ENCODE data around the gene LTC4S.

The LTC4S gene

GRCh38 chr5:179804555-179804947 lies 10.8 kb downstream of the LTC4S start:
- Histone ChIP-seq H3K36me3 (ENCODE audit: control insufficient read depth in 5 of 5, insufficient read depth in 5 of 5, low read length in 5 of 5) (peaks cover 0 to 18% (median 14%) of the 10 kb centered on the region in 5 donors), H3K4me3 (ENCODE audit: low read depth in 1 of 5, low read length in 5 of 5) (peak overlapping the region in 4 of 5 donors; percentile 64 to 80 (median 74)), H3K9ac (ENCODE audit: low read length in 5 of 5) (peak overlapping the region in 3 of 5 donors; percentile 18 to 76 (median 73)), H3K4me1 (ENCODE audit: control insufficient read depth in 5 of 5, insufficient read depth in 5 of 5, low read length in 5 of 5) (peaks cover 1 to 41% (median 32%) of the 10 kb centered on the region in 5 donors), H3K27me3 (ENCODE audit: control insufficient read depth in 5 of 5, insufficient read depth in 4 of 5, low read length in 5 of 5) (no peaks in the 10 kb centered on the region), H3K27ac (ENCODE audit: low read depth, low read length) (peak overlapping the region; percentile 65), H3K9me3 (ENCODE audit: control insufficient read depth in 5 of 5, low read length in 5 of 5) (no peaks in the 10 kb centered on the region)

- Histone ChIP-seq H3K36me3 (ENCODE audit: control insufficient read depth in 5 of 5, insufficient read depth in 5 of 5, low read length in 5 of 5) (peaks cover 0 to 13% (median 9%) of the 10 kb centered on the region in 5 donors), H3K27ac (ENCODE audit: low read depth, low read length) (peak overlapping the region; percentile 65), H3K9ac (ENCODE audit: low read length in 5 of 5) (peak overlapping the region in 4 of 5 donors; percentile 18 to 81 (median 74)), H3K27me3 (ENCODE audit: control insufficient read depth in 5 of 5, insufficient read depth in 4 of 5, low read length in 5 of 5) (no peaks in the 10 kb centered on the region), H3K4me3 (ENCODE audit: low read depth in 1 of 5, low read length in 5 of 5) (peak overlapping the region; percentile 46 to 80 (median 71)), H3K4me1 (ENCODE audit: control insufficient read depth in 5 of 5, insufficient read depth in 5 of 5, low read length in 5 of 5) (peaks cover 1 to 41% (median 32%) of the 10 kb centered on the region in 5 donors), H3K9me3 (ENCODE audit: control insufficient read depth in 5 of 5, low read length in 5 of 5) (no peaks in the 10 kb centered on the region)
Observed at GRCh38 chr5:179805070-179805528, 11.3 kb downstream of the LTC4S start.

- Histone ChIP-seq H3K27ac (ENCODE audit: low read depth, low read length) (peak overlapping the region; percentile 65), H3K36me3 (ENCODE audit: control insufficient read depth in 5 of 5, insufficient read depth in 5 of 5, low read length in 5 of 5) (peaks cover 0 to 11% (median 7%) of the 10 kb centered on the region in 5 donors), H3K9me3 (ENCODE audit: control insufficient read depth in 5 of 5, low read length in 5 of 5) (no peaks in the 10 kb centered on the region), H3K9ac (ENCODE audit: low read length in 5 of 5) (peak overlapping the region in 4 of 5 donors; percentile 18 to 81 (median 74)), H3K4me3 (ENCODE audit: low read depth in 1 of 5, low read length in 5 of 5) (peak overlapping the region in 4 of 5 donors; percentile 64 to 80 (median 74)), H3K27me3 (ENCODE audit: control insufficient read depth in 5 of 5, insufficient read depth in 4 of 5, low read length in 5 of 5) (no peaks in the 10 kb centered on the region), H3K4me1 (ENCODE audit: control insufficient read depth in 5 of 5, insufficient read depth in 5 of 5, low read length in 5 of 5) (peaks cover 1 to 41% (median 32%) of the 10 kb centered on the region in 5 donors)
Observed at GRCh38 chr5:179805529-179806249, 11.9 kb downstream of the LTC4S start.

- Histone ChIP-seq H3K9ac (ENCODE audit: low read length in 5 of 5) (peak within 1 kb of the TSS in 4 of 5 donors; percentile 68 to 81 (median 74)), H3K4me3 (ENCODE audit: low read depth in 1 of 5, low read length in 5 of 5) (peak within 1 kb of the TSS in 4 of 5 donors; percentile 64 to 80 (median 74)), H3K27ac (ENCODE audit: low read depth, low read length) (peak within 1 kb of the TSS; percentile 84), H3K4me1 (ENCODE audit: control insufficient read depth in 5 of 5, insufficient read depth in 5 of 5, low read length in 5 of 5) (peaks cover 1 to 41% (median 32%) of the 10 kb centered on the region in 5 donors), H3K9me3 (ENCODE audit: control insufficient read depth in 5 of 5, low read length in 5 of 5) (no peaks in the 10 kb centered on the region), H3K27me3 (ENCODE audit: control insufficient read depth in 5 of 5, insufficient read depth in 4 of 5, low read length in 5 of 5) (no peaks in the 10 kb centered on the region), H3K36me3 (ENCODE audit: control insufficient read depth in 5 of 5, insufficient read depth in 5 of 5, low read length in 5 of 5) (peaks cover 0 to 6% (median 0%) of the 10 kb centered on the region in 5 donors)
Observed at GRCh38 chr5:179806250-179807048, 12.7 kb downstream of the LTC4S start, which contains the start of gene MGAT4B. TSS of gene MGAT4B (minus strand) at chr5:179806866. CDS start at chr5:179806583, 283 bp downstream.

- Histone ChIP-seq H3K36me3 (ENCODE audit: control insufficient read depth in 5 of 5, insufficient read depth in 5 of 5, low read length in 5 of 5) (peaks cover 0 to 17% (median 9%) of the 10 kb centered on the region in 5 donors), H3K27me3 (ENCODE audit: control insufficient read depth in 5 of 5, insufficient read depth in 4 of 5, low read length in 5 of 5) (no peaks in the 10 kb centered on the region), H3K27ac (ENCODE audit: low read depth, low read length) (no peak overlapping the region), H3K4me1 (ENCODE audit: control insufficient read depth in 5 of 5, insufficient read depth in 5 of 5, low read length in 5 of 5) (peaks cover 0 to 17% (median 8%) of the 10 kb centered on the region in 5 donors), H3K9me3 (ENCODE audit: control insufficient read depth in 5 of 5, low read length in 5 of 5) (no peaks in the 10 kb centered on the region), H3K9ac (ENCODE audit: low read length in 5 of 5) (no peak overlapping the region), H3K4me3 (ENCODE audit: low read depth in 1 of 5, low read length in 5 of 5) (no peak overlapping the region)
Observed at GRCh38 chr5:179812135-179812825, 18.5 kb downstream of the LTC4S start.

- no peaks in the 10 kb centered on the region for H3K27me3 ChIP-seq (ENCODE audit: control insufficient read depth in 5 of 5, insufficient read depth in 4 of 5, low read length in 5 of 5)
- peaks cover 0 to 17% (median 9%) of the 10 kb centered on the region in 5 donors for H3K36me3 ChIP-seq (ENCODE audit: control insufficient read depth in 5 of 5, insufficient read depth in 5 of 5, low read length in 5 of 5)
- no peak overlapping the region for H3K27ac ChIP-seq (ENCODE audit: low read depth, low read length)
- no peak overlapping the region for H3K9ac ChIP-seq (ENCODE audit: low read length in 5 of 5)
- peaks cover 1 to 18% (median 16%) of the 10 kb centered on the region in 5 donors for H3K4me1 ChIP-seq (ENCODE audit: control insufficient read depth in 5 of 5, insufficient read depth in 5 of 5, low read length in 5 of 5)
- H3K9me3 ChIP-seq (ENCODE audit: control insufficient read depth in 5 of 5, low read length in 5 of 5) = no peaks in the 10 kb centered on the region
- H3K4me3 ChIP-seq (ENCODE audit: low read depth in 1 of 5, low read length in 5 of 5) = no peak overlapping the region
Observed at GRCh38 chr5:179812997-179813607, 19.3 kb downstream of the LTC4S start.

- H3K36me3 ChIP-seq (ENCODE audit: control insufficient read depth in 5 of 5, insufficient read depth in 5 of 5, low read length in 5 of 5) = peaks cover 0 to 17% (median 9%) of the 10 kb centered on the region in 5 donors
- H3K4me1 ChIP-seq (ENCODE audit: control insufficient read depth in 5 of 5, insufficient read depth in 5 of 5, low read length in 5 of 5) = peaks cover 3 to 25% (median 23%) of the 10 kb centered on the region in 5 donors
- H3K27ac ChIP-seq (ENCODE audit: low read depth, low read length) = no peak overlapping the region
- H3K27me3 ChIP-seq (ENCODE audit: control insufficient read depth in 5 of 5, insufficient read depth in 4 of 5, low read length in 5 of 5) = no peaks in the 10 kb centered on the region
- no peaks in the 10 kb centered on the region for H3K9me3 ChIP-seq (ENCODE audit: control insufficient read depth in 5 of 5, low read length in 5 of 5)
- H3K9ac ChIP-seq (ENCODE audit: low read length in 5 of 5) = no peak overlapping the region
- no peak overlapping the region for H3K4me3 ChIP-seq (ENCODE audit: low read depth in 1 of 5, low read length in 5 of 5)
Observed at GRCh38 chr5:179814090-179814489, 20.3 kb downstream of the LTC4S start.

GRCh38 chr5:179815491-179816249 lies 21.9 kb downstream of the LTC4S start:
- no peak overlapping the region for H3K9ac ChIP-seq (ENCODE audit: low read length in 5 of 5)
- no peak overlapping the region for H3K4me3 ChIP-seq (ENCODE audit: low read depth in 1 of 5, low read length in 5 of 5)
- H3K9me3 ChIP-seq (ENCODE audit: control insufficient read depth in 5 of 5, low read length in 5 of 5) = no peaks in the 10 kb centered on the region
- H3K27ac ChIP-seq (ENCODE audit: low read depth, low read length) = no peak overlapping the region
- H3K36me3 ChIP-seq (ENCODE audit: control insufficient read depth in 5 of 5, insufficient read depth in 5 of 5, low read length in 5 of 5) = peaks cover 0 to 17% (median 9%) of the 10 kb centered on the region in 5 donors
- H3K4me1 ChIP-seq (ENCODE audit: control insufficient read depth in 5 of 5, insufficient read depth in 5 of 5, low read length in 5 of 5) = peaks cover 7 to 40% (median 35%) of the 10 kb centered on the region in 5 donors
- H3K27me3 ChIP-seq (ENCODE audit: control insufficient read depth in 5 of 5, insufficient read depth in 4 of 5, low read length in 5 of 5) = no peaks in the 10 kb centered on the region
